BE2C (cell line): ENCODE measurements around the gene SPOP.

ENCODE experiments used
- DNase-seq: peaks from one replicate; pipeline ENCODE4 v3.0.0-alpha.2; 2020
- H3K27me3 ChIP-seq: fragments of 250-450 bp; sonication (Bioruptor Pico); 2 replicates; pipeline ENCODE4 v1.5.1; 2020; ENCODE audit warnings: mild to moderate bottlenecking
- H3K36me3 ChIP-seq: fragments of 250-450 bp; sonication (Bioruptor Pico); 2 replicates; pipeline ENCODE4 v1.5.1; 2020; ENCODE audit warnings: mild to moderate bottlenecking
- H3K4me1 ChIP-seq: fragments of 250-450 bp; sonication (Bioruptor Pico); 2 replicates; pipeline ENCODE4 v1.5.1; 2020
- H3K4me3 ChIP-seq: 2 replicates; pipeline ENCODE4 v1.5.1; 2011; ENCODE audit warnings: low read depth, low read length
- H3K9me3 ChIP-seq: fragments of 250-450 bp; sonication (Bioruptor Pico); 2 replicates; pipeline ENCODE4 v1.5.1; 2020
- CTCF ChIP-seq: IDR thresholded peaks from 2 replicates; pipeline ENCODE4 v1.5.1; 2012; ENCODE audit warnings: mild to moderate bottlenecking, low read depth, low read length

SPOP gene

DNA sequence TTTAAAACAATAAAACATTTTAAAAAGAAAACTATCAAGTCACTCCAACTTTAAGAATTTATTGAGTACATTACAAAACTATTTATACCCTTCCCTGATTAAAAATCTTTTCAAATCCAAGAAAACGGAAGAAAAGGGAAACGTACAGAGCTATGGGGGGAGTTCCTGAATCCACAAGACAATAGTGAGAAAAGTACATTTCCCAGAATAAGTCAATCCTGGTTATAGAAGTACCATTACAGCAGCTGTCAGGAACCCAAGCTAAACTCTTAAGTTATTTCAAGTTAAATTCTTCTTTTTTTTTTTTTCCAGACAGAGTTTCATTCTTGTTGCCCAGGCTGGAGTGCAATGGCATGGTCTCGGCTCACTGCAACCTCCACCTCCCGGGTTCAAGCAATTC is 45.7 kb downstream of the SPOP start:
- peaks cover 9% of the 10 kb centered on the region for H3K4me1 ChIP-seq
- TF ChIP-seq CTCF, result no peak
- DNase-seq, result no peak
- H3K4me3 ChIP-seq, result no peak overlapping the region
- H3K27me3 ChIP-seq, result no peaks in the 10 kb centered on the region
- H3K36me3 ChIP-seq, result no peaks in the 10 kb centered on the region
- no peaks in the 10 kb centered on the region for H3K9me3 ChIP-seq

DNA sequence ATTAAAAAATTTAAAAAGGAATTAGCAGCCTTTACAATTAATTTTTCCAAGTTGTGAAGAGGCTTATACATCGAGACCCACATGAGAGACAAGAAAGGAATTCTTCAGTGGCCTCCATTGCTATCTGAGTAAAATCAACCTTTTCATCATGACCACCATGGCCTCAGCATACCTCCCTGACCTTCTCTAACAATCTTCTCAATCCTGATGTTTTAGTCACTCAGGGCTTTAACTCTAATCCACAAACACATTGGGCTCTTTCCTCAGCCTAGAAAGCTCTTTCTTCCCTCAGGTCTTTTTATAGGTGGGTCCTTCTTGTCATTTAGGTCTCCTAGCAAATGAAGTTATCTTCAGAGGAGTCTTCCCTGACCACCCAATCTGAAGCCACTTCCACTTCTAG is 46.4 kb downstream of the SPOP start:
- Histone ChIP-seq H3K9me3 (no peaks in the 10 kb centered on the region), H3K4me3 (no peak overlapping the region), H3K36me3 (no peaks in the 10 kb centered on the region), H3K27me3 (no peaks in the 10 kb centered on the region), H3K4me1 (peaks cover 9% of the 10 kb centered on the region)
- DNase-seq, result no peak
- TF ChIP-seq CTCF, result no peak

- Histone ChIP-seq H3K9me3 (no peaks in the 10 kb centered on the region), H3K4me3 (no peak overlapping the region), H3K36me3 (no peaks in the 10 kb centered on the region), H3K4me1 (peaks cover 9% of the 10 kb centered on the region), H3K27me3 (no peaks in the 10 kb centered on the region)
- no peak for TF ChIP-seq CTCF
- no peak for DNase-seq
Observed at GRCh38 chr17:49630113-49630900, 47.6 kb downstream of the SPOP start.

DNA sequence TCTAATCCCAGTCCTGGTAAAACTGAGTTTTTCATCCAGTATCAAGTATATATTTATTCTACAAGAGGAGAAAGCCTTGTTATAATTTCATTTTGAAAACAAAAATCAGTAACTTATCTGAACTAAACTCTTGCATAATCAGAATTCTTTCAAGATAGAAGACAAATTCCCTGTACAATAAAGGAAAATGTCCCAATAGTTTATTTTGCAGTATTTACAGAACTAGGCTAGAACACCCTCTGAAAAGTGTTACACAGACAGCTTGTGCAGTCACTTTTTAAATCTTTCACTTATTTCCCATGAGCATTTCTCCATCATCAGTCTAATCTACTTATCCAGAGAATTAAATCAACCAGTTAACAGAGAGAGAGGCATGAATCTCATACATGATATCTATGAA is 48.5 kb downstream of the SPOP start:
- no peak for DNase-seq
- Histone ChIP-seq H3K27me3 (no peaks in the 10 kb centered on the region), H3K36me3 (no peaks in the 10 kb centered on the region), H3K4me3 (no peak overlapping the region), H3K4me1 (peaks cover 9% of the 10 kb centered on the region), H3K9me3 (no peaks in the 10 kb centered on the region)
- no peak for TF ChIP-seq CTCF

DNA sequence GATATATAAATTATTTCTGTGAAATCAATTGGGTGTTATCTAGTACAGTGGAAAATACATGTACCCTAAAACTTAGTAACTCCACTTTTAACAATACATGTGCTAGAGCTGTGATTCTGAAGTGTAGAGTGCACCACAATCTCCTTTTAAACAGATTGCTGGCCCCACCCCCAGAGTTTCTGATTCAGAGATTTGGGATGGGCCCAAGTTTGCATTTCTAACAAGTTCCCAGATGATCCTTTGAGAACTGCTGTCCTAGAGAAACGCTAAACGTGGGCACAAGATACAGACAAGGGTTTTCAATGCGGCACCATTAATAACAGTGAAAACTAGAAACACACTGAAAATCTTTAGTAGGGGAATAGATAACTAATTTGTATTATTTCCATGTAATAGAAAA is 53.0 kb downstream of the SPOP start:
- Histone ChIP-seq H3K27me3 (no peaks in the 10 kb centered on the region), H3K4me1 (peaks cover 6% of the 10 kb centered on the region), H3K36me3 (peaks cover 13% of the 10 kb centered on the region), H3K4me3 (no peak overlapping the region), H3K9me3 (no peaks in the 10 kb centered on the region)
- TF ChIP-seq CTCF, result no peak
- DNase-seq, result no peak

DNA sequence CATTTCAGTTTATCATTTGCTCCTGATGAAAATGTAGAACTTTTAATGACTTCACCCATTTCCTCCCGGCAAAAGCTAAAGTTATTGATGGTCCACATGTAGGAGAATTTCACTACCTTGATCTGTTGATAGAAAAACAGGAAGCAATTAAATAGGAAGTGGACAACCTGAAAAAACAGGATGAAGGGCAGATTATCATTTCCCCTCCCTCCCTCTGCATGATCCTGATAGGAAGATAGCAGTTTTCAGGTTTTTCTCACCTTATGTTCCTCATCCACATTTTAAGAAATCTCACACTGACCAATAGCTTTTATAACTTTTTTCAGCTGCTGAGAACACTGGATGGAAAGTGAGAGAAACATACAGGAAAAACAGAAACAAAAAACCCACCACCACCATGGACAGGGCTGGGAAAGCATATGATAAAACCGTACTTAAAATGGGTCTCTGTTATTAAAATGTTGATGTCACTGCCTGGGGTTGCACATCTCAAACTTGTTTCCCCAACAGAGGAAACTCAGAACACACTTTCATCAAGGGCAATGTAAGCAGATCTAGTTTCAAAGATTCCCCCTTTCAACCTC is 55.9 kb downstream of the SPOP start:
- no peaks in the 10 kb centered on the region for H3K27me3 ChIP-seq
- H3K36me3 ChIP-seq, result peaks cover 31% of the 10 kb centered on the region
- no peak for TF ChIP-seq CTCF
- no peak for DNase-seq
- no peaks in the 10 kb centered on the region for H3K4me1 ChIP-seq
- H3K4me3 ChIP-seq, result no peak overlapping the region
- no peaks in the 10 kb centered on the region for H3K9me3 ChIP-seq
